Mucosa of rectum (tissue), 2 donors: ENCODE results near the gene OR9A2.
"Not testable (repeated sequence)": the region's sequence is repeated elsewhere in the genome, so short reads cannot be mapped to it uniquely, and the experiment has no call there.

Experiments
- H3K27ac ChIP-seq, 2 donors: one replicate each; pipeline ENCODE4 v1.7.0; 2013; ENCODE audit warnings: inconsistent platforms in 2 of 2, low read depth in 2 of 2, low read length in 2 of 2
- H3K27me3 ChIP-seq, 2 donors: one replicate each; pipeline ENCODE4 v1.7.0; 2013; ENCODE audit warnings: low read length in 2 of 2; ENCODE audit not compliant: control insufficient read depth in 2 of 2, insufficient read depth in 2 of 2
- H3K36me3 ChIP-seq, 2 donors: one replicate each; pipeline ENCODE4 v1.7.0; 2013; ENCODE audit warnings: low read length in 2 of 2; ENCODE audit not compliant: control insufficient read depth in 2 of 2, insufficient read depth in 2 of 2
- H3K4me1 ChIP-seq, 2 donors: one replicate each; pipeline ENCODE4 v1.7.0; 2013; ENCODE audit warnings: low read length in 2 of 2, mild to moderate bottlenecking in 1 of 2; ENCODE audit not compliant: control insufficient read depth in 2 of 2, insufficient read depth in 2 of 2
- H3K4me3 ChIP-seq, 2 donors: one replicate each; pipeline ENCODE4 v1.7.0; 2013; ENCODE audit warnings: low read length in 2 of 2
- H3K9ac ChIP-seq, 2 donors: one replicate each; pipeline ENCODE4 v1.7.0; 2013; ENCODE audit warnings: low read length in 2 of 2, low read depth in 1 of 2, mild to moderate bottlenecking in 1 of 2
- H3K9me3 ChIP-seq, 2 donors: one replicate each; pipeline ENCODE4 v1.7.0; 2013; ENCODE audit warnings: low read length in 2 of 2; ENCODE audit not compliant: control insufficient read depth in 2 of 2
- donor health status: healthy.
- donor health status: Normal muscosa, but diverticular disease.

Gene OR9A2

DNA sequence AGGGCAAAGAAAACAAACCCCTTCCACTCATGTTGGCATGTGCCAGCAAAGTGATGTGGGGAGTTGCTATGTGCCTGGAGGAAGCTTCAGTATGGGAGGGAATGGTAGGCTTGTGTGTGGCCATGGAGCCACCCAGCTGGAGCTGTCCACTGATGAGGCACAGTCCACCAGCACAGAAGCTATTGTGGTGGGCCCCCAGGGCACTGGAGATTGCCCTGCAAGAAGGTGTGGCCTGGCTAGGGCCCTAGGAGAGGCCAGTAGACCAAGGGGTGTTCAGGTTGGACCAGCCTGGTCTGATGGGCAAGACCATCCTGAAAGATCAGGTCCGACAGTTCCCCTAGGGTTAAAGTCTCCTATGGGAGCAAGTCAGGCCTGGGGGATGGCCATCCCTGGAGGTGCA is 42.6 kb downstream of the OR9A2 start:
- no peaks in the 10 kb centered on the region for H3K27me3 ChIP-seq
- H3K9ac ChIP-seq = no peak overlapping the region
- H3K9me3 ChIP-seq = no peaks in the 10 kb centered on the region
- H3K4me3 ChIP-seq = no peak overlapping the region
- no peaks in the 10 kb centered on the region for H3K4me1 ChIP-seq
- no peaks in the 10 kb centered on the region for H3K36me3 ChIP-seq
- no peak overlapping the region for H3K27ac ChIP-seq

DNA sequence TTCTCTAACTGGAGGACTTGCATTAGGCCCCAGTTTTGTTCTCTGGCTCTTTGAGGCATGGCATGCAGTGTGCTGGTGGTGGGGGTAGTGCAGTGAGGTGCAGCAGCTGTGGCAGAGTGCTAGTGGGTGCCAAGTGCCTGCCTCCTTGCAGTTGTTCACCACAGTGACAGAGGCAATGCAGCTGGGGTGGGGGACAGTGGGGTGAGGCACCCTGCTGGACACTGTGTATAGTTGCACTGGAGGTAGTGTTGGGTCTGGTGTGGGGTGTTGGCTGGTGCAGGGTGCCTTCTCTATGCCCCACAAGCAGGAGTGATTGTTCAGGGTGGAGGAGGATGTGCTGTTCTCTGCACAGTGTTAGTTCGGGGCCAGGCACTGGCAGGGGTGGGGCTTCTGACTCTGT is 43.1 kb downstream of the OR9A2 start:
- Histone ChIP-seq H3K27ac (no peak overlapping the region), H3K9ac (no peak overlapping the region), H3K4me1 (no peaks in the 10 kb centered on the region), H3K9me3 (no peaks in the 10 kb centered on the region), H3K36me3 (no peaks in the 10 kb centered on the region), H3K4me3 (no peak overlapping the region), H3K27me3 (no peaks in the 10 kb centered on the region)

DNA sequence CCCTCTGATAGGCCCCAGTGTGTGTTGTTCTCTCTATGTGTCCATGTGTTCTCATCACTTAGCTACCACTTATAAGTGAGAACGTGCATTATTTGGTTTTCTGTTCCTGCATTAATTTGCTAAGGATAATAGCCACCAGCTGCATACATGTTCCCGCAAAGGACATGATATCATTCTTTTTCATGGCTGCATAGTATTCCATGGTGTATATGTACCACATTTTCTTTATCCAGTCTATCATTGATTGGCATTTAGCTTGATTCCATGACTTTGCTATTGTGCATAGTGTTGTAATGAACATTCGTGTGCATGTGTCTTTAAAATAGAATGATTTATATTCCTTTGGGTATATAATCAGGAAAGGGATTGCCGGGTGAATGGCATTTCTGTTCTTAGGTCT is 48.5 kb downstream of the OR9A2 start:
- not testable (repeated sequence) for H3K36me3 ChIP-seq, H3K27ac ChIP-seq, H3K9ac ChIP-seq, H3K4me1 ChIP-seq, H3K4me3 ChIP-seq, H3K27me3 ChIP-seq, H3K9me3 ChIP-seq
